CD4-positive, alpha-beta T cell treated with Interleukin-17A for 4 hours (primary cell): ENCODE data around the gene COL6A2.
"Not testable (repeated sequence)": the region's sequence is repeated elsewhere in the genome, so short reads cannot be mapped to it uniquely, and the experiment has no call there.

Source experiments
- DNase-seq: peaks from one replicate; pipeline ENCODE4 v3.0.0-alpha.2; 2020; ENCODE audit warnings: mixed read lengths

The COL6A2 gene

GRCh38 chr21:46079352-46080170 lies 18.4 kb upstream of the COL6A2 start:
- DNase-seq, result no peak

DNA sequence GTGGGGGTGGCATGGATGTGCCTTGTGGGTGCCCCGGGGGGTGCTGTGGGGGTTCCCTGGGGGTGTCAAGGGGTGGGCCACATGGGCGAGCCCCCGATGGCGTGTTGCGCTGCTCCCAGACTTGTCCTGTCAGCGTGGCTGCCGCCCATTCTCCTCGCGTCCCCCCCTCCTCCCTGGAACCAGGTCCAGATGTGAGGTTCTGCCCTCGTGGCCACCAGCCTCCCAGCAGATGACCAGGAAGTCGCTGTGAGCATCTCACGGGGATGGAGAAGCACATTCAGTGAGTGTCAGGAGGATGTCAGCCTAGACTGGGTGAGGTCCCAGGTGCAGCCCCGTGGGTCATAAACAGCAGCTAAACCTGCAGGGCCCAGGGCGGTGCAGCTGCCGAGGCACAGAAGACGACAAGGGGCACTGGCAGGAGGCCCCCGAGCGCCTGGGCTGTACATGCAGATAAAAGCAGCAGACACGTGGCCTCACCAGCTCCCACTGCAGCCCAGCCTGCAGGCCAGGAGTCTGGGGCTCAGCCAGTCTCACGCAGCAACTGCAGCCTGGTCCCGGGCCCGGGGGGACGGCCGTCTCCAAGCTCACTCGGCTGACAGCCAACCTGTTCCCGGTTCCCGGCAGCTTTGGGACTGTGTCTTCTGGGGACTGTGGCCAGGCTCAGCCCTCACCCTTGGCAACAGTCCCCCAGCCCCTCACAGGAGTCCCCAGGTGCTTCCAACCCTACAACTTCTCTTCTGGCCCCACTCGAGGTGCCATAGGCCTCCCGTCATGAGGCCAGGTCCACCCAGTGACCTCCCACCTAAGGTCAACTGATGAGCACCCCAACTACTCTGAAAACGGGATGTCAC lies 17.5 kb upstream of the COL6A2 start:
- no peak for DNase-seq

DNA sequence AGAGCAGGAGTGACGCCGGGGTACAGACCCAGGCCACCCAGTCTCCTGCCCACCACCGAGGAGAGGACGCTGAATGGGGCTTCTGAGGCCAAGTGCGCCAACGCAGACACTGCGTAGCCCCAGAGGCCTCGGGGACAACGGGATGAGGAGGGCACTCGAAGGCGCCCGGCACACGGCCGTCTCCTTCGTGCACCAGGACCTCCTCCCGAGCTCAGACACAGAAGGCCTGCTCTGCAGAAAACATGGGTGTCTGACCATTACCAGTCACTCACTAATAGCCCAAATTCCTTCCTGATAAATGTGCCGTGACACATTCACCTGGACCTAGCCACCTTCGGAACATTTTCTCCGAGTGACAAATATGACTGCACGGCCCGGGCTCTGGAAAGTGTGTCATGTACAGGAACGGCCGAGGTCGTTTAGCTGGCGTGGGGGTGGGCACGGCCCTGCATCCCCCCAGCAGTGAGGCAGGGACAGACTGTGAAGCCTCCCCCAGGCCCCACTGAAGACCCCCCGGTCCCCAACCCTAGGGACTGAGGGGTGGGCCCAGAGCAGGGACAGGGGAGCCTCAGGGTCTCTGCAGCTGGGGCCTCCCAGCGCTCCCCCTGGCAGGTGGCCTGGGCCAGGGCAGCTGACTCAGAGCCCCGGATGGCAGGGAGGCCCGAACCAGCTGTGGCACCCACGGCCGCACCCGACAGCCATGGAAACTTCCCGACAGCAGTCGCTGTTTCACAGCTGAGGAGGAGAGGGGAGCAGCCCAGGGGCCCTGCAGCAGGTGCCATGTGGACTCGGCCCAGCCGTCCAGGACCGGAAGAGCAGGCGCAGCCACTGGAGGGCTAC lies 16.7 kb upstream of the COL6A2 start:
- DNase-seq, result no peak

GRCh38 chr21:46081862-46082712 lies 15.8 kb upstream of the COL6A2 start:
- no peak for DNase-seq

GRCh38 chr21:46082713-46082962 lies 15.3 kb upstream of the COL6A2 start:
- DNase-seq, result no peak

DNA sequence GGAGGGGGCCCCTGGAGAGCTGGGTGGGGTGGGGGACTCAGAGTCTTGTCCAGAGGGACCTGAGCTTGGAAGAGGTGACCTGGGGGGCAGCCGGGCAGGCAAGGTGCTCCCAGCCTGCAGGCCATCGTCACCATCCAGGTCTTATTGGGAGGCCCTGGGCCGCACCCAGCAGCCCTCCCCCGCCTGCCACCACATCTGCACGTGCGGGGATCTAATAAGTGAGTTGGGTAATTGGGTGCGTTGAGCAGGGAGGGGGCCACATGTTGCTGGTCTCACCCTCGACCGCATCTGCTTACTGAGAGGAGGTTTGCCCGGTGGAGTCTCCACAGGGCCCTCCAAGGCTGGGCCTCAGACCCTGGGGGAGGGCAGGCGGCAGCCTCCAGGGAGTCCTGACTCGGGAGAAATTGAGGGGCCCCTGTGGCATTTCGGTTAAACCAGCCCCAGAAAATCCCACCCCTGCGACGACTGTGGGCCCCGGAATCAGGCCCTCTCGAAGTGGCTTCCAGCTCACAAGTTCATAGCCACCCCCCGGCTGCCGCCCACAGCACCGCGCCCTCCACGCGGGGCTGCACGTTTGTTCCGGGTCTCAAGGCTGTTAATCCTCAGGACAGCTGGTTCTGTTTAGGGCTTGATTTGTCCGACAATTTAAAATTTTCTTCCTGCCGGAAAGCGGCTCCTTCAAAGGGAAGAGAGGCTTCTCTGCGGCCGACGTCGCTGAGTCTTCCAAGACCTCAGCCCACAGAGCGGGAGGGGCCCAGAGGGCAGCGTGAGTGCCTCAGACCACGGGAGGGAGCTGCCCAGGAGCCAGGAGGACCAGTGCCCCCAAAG lies 14.7 kb upstream of the COL6A2 start:
- no peak for DNase-seq

DNA sequence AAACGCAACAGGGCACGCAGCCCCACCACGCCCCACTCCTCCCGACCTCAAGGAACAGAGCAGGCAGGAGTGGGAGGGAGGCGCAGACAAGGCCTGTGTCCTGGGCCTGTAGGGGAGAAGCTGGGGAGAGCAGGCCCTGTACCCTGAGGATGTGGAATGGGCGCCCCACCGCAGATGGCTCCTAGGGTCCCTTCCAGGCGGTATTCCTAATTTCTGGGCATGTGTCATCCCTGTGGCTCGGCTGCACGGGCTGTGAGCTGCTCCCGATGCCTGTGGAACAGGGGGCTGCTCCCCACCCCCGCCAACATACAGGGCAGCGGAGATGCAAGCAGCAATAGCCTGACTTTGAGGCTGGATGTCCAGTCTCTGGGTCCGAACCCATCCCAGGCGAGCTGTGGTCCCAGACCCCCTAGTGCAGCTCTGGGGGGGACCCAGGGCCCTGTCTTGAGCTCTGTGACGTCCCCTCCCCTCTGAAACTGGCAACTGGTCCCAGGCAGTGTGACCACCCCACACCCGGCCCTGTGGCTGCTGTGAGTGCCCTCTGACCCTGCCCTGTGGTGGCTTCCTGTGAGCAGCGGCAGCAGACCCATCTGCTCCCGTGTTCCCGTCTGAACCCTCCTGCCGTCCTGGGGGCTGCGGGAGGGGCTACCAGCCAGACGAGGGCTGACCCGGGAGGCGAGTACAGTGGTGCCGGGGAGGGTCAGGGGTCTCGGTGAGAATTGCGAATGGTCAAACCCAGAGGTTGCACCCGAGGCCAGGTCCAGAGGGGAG lies 13.9 kb upstream of the COL6A2 start:
- no peak for DNase-seq

DNA sequence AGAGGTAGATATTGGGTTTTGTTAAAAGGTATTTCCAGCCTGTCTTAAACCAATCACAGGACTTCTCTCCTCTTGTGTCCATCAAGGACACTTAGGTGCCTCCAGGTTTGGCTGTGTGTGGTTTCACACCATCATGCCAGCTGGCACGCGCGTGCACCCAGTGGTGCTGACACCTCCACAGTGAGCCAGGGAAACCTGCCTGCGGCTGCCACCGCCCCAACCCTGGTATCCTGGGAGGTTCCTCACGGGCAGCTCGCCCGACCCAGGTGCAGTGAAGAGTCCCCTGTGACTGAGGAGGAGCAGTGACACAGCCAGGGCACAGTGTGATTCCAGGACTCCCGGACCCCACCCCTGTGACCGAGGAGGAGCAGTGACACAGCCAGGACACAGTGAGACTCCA lies 13.2 kb upstream of the COL6A2 start:
- DNase-seq, result no peak

GRCh38 chr21:46085259-46085658 lies 12.7 kb upstream of the COL6A2 start:
- DNase-seq, result not testable (repeated sequence)

- DNase-seq, result no peak
Observed at GRCh38 chr21:46087641-46088040, 10.3 kb upstream of the COL6A2 start.

DNA sequence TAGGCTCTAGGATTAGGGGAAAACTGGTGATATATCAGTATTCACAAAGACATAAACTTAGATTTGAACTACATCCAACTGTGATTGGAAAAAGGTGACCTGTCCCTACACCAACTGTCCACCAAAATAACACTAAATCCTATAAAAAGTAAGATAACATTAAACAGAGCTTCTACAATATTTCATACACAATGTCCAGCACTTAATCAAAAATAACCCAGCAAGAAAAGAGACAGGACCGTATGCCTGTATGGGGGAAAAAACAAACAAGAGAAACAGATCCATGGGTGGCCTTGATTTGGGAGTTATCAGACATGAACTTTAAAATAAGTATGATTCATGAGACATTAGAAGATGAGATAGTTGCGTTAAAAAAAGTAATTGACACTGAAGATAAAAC lies 9.7 kb upstream of the COL6A2 start:
- DNase-seq, result no peak

GRCh38 chr21:46089285-46089684 lies 8.6 kb upstream of the COL6A2 start:
- DNase-seq, result no peak

DNA sequence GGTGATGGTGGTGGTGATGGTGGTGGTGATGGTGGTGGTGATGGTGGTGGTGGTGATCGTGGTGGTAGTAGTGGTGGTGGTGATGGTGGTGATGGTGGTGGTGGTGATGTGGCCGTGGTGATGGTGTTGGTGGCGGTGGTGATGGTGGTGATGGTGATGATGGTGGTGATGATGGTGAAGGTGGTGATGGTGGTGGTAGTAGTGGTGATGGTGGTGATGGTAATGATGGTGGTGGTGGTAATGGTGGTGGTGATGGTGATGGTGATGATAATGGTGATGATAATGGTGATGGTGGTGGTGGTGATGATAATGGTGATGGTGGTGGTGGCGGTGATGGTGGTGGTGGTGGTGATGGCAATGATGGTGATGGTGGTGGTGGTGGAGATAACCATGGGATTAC lies 6.8 kb upstream of the COL6A2 start:
- no peak for DNase-seq

DNA sequence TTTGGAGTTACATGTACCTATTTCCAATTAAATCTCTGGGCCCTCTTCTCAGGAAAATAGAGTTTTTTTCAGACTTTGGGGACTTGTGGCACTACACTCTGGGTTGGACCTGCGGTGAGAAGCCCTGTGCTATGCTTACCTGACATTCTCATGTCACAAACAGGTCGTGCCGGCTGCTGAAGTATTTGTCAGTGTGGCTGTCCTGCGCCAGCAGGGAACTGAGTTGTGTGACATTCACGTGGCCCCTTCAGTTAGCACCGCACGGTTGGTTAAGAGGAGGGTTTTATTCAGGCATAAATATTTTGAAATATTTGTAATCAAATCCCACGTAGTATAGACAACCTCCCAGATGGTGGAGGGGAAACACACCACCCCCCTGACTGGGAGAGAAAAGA lies 6.3 kb upstream of the COL6A2 start:
- no peak for DNase-seq

GRCh38 chr21:46092026-46092764 lies 5.7 kb upstream of the COL6A2 start:
- no peak for DNase-seq

- DNase-seq, result no peak
Observed at GRCh38 chr21:46092811-46093667, 4.9 kb upstream of the COL6A2 start.

DNA sequence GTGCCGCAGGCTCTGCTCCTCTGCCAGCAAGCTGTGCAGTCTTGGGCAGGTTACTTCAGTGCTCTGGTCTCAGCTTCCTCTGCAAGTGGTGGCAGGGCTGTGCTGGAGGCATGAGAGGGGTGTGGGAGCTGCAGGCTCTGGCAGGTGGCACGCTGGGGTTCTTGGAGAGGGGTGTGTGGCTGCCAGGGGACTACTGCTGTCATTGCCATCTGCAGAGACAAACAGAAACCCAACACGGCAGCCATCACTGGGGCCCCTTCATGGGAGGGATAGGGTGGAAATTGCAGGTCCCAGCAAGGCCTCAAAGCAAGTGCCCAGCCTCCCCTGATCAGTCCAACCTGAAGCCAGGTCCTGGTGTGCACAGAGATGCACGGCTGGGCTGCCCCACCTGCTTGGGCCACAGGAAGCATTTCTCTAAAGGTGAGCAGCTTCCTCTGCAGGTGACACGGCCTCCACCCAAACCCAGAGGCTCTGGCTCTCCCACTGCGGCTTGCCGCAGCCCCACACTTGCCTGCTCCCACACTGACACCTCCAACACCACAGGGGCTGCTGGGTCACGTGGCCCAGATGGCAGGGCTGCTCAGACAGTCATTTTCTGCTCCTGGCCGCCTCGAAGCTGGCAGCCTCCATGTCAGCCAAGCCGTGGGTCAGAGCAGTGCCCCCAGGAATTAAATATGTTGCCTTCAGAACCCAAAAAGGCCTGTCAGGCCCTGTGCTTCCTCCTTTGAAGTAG lies 4.1 kb upstream of the COL6A2 start:
- DNase-seq, result no peak

- no peak for DNase-seq
Observed at GRCh38 chr21:46094401-46095082, 3.4 kb upstream of the COL6A2 start.
